Neural cell (in vitro differentiated cells): Measurements from ENCODE around the gene SAPCD1. TPM values are rescaled to one million over a fixed set of nuclear protein-coding genes. Genes with fewer than 3 reads are reported as not detected.
A peak's percentile ranks its signal among the peaks of the same experiment; 100 is the strongest.

ENCODE experiments used
- H2AFZ ChIP-seq: fragments of 200-600, 300-800 bp; sonication (generic), shearing (Covaris generic); 2 replicates; pipeline ENCODE4 v1.6.0; 2014; ENCODE audit warnings: low read depth, mild to moderate bottlenecking, antibody characterized with exemption, low read length, moderate library complexity
- H3F3A ChIP-seq: fragments of 200-600 bp; shearing (Covaris generic); 2 replicates; pipeline ENCODE4 v1.6.1; 2016; ENCODE audit warnings: mild to moderate bottlenecking, moderate library complexity, mixed read lengths, antibody characterized with exemption, low read length; ENCODE audit not compliant: insufficient read depth, poor library complexity, severe bottlenecking
- H3K27ac ChIP-seq: fragments of 200-600, 300-800 bp; sonication (generic), shearing (Covaris generic); 2 replicates; pipeline ENCODE4 v1.5.1; 2014; ENCODE audit warnings: mild to moderate bottlenecking, low read length, moderate library complexity
- H3K27me3 ChIP-seq: fragments of 300-800, 200-600 bp; sonication (generic), shearing (Covaris generic); 2 replicates; pipeline ENCODE4 v1.6.0; 2014; ENCODE audit warnings: mild to moderate bottlenecking, low read depth, low read length, moderate library complexity; ENCODE audit not compliant: insufficient read depth
- H3K36me3 ChIP-seq: fragments of 300-800, 200-600 bp; sonication (generic), shearing (Covaris generic); 2 replicates; pipeline ENCODE4 v1.5.1; 2014; ENCODE audit warnings: mild to moderate bottlenecking, antibody characterized with exemption, low read length, moderate library complexity; ENCODE audit not compliant: insufficient read depth
- H3K4me2 ChIP-seq: fragments of 300-800, 200-600 bp; sonication (generic), shearing (Covaris generic); 2 replicates; pipeline ENCODE4 v1.6.0; 2014; ENCODE audit warnings: mild to moderate bottlenecking, low read length
- H3K4me3 ChIP-seq: fragments of 300-800, 200-600 bp; sonication (generic), shearing (Covaris generic); 2 replicates; pipeline ENCODE4 v1.5.1; 2014; ENCODE audit warnings: mild to moderate bottlenecking, low read length, moderate library complexity
- H3K79me2 ChIP-seq: fragments of 200-600 bp; shearing (Covaris generic); replicated peaks from 2 replicates; pipeline ENCODE4 v1.6.0; 2014; ENCODE audit warnings: mild to moderate bottlenecking, low read length, moderate library complexity; ENCODE audit not compliant: insufficient read depth
- H3K9ac ChIP-seq: fragments of 300-800, 200-600 bp; sonication (generic), shearing (Covaris generic); 2 replicates; pipeline ENCODE4 v1.6.1; 2016; ENCODE audit warnings: mild to moderate bottlenecking, low read length, mixed read lengths
- H3K9me2 ChIP-seq: fragments of 200-600 bp; shearing (Covaris generic); 2 replicates; pipeline ENCODE4 v1.6.1; 2016; ENCODE audit warnings: mild to moderate bottlenecking, low read length, mixed read lengths; ENCODE audit not compliant: insufficient read depth
- H3K9me3 ChIP-seq: fragments of 200-600, 300-800 bp; sonication (generic), shearing (Covaris generic); 2 replicates; pipeline ENCODE4 v1.6.1; 2016; ENCODE audit warnings: mild to moderate bottlenecking, mixed run types, low read length, moderate library complexity, mixed read lengths
- H4K20me1 ChIP-seq: fragments of 200-600 bp; shearing (Covaris generic); 2 replicates; pipeline ENCODE4 v1.6.1; 2016; ENCODE audit warnings: mild to moderate bottlenecking, mixed run types; ENCODE audit not compliant: insufficient read depth
- EP300 ChIP-seq: fragments of 450-650 bp; conservative IDR thresholded peaks from 2 replicates; pipeline ENCODE4 v1.6.1; 2014; ENCODE audit warnings: antibody characterized with exemption, mild to moderate bottlenecking, moderate library complexity; ENCODE audit not compliant: poor library complexity, severe bottlenecking
- EZH2 ChIP-seq: fragments of 200-600, 300-800 bp; shearing (Covaris generic), sonication (generic); IDR thresholded peaks from 2 replicates; pipeline ENCODE4 v1.6.1; 2014; ENCODE audit warnings: antibody characterized with exemption, low read length, borderline replicate concordance, mild to moderate bottlenecking; ENCODE audit not compliant: insufficient read depth, poor library complexity, severe bottlenecking
- MXI1 ChIP-seq: fragments of 450-650 bp; conservative IDR thresholded peaks from 2 replicates; pipeline ENCODE4 v1.6.1; 2014; ENCODE audit warnings: antibody characterized with exemption, mild to moderate bottlenecking; ENCODE audit not compliant: poor library complexity, severe bottlenecking
- POLR2AphosphoS5 ChIP-seq: IDR thresholded peaks from 2 replicates; pipeline ENCODE4 v1.6.1; 2012
- RAD21 ChIP-seq: fragments of 450-650 bp; conservative IDR thresholded peaks from 2 replicates; pipeline ENCODE4 v1.6.1; 2014; ENCODE audit warnings: antibody characterized with exemption, mild to moderate bottlenecking, moderate library complexity
- SMC3 ChIP-seq: fragments of 450-650 bp; conservative IDR thresholded peaks from 2 replicates; pipeline ENCODE4 v1.6.1; 2014; ENCODE audit warnings: antibody characterized with exemption, mild to moderate bottlenecking, moderate library complexity; ENCODE audit not compliant: poor library complexity
- TAF1 ChIP-seq: IDR thresholded peaks from 2 replicates; pipeline ENCODE4 v1.6.1; 2012; ENCODE audit warnings: low read depth
- polyA plus RNA-seq: library from polyadenylated mRNA; depleted of rRNA; stranded (reverse); fragments of >200 nt; gene quantifications from 2 replicates; pipeline ENCODE4 v1.2.3, GENCODE V29; 2014
- TF ChIP-seq, protein P1 (sequence below): fragments of 450-650 bp; IDR thresholded peaks from 2 replicates; pipeline ENCODE4 v1.5.1; 2014; ENCODE audit warnings: antibody characterized with exemption, mild to moderate bottlenecking, moderate library complexity; ENCODE audit not compliant: poor library complexity, severe bottlenecking
- TF ChIP-seq, protein P2 (sequence below): IDR thresholded peaks from 2 replicates; pipeline ENCODE4 v1.6.1; 2012; ENCODE audit warnings: borderline replicate concordance

Gene SAPCD1
- polyA plus RNA-seq, 1 donor from 2014 or later: not detected

DNA sequence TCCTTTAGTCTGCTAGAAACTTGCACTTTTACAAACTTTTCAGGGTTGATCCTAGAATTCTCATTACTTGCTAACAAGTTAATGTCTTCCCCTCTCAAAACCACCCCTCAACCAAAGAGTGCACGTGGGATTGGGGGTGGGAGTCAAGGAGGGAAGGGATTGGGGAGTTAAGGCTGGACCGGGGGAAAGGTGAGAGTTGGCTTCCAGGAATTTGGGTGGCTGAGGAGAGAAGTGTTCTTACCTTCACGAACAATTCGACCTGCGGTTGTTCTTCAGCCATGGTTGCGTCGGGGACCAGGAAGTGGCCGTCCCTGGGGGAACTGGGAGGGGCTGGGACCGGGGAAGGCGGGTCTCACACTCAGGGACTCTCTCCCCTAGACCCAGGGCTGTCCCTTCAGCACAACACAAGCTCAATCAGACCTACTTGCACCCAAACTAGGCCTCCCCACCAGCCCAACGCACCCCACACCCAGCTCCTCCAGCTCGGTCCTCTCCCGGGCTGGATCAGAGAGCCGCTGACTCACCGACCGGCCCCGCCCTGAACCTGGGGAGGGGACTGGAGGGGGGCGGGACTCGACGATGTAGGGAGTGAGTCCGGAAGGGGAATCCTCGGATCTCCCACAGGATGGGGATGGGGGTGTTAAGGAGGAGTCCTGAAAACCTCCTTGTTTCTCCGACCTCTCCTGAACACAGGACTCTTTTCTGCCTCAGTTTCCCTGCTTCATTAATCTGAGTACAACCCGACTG is 26.3 kb upstream of the SAPCD1 start, which contains the start of gene CLIC1:
CLIC1 (minus strand) TSS at position 510 of the 747 bp plus-strand sequence; CDS start at position 280, 230 bp downstream.
- Histone ChIP-seq H2AFZ (peak within 1 kb of the TSS; percentile 65), H3K27me3 (no peaks in the 10 kb centered on the region), H3K79me2 (no peaks in the 10 kb centered on the region), H3K4me3 (peak within 1 kb of the TSS; percentile 52), H3K9me3 (no peaks in the 10 kb centered on the region), H3K4me2 (no peak within 1 kb of the TSS), H3K36me3 (no peaks in the 10 kb centered on the region), H3K9ac (peak within 1 kb of the TSS; percentile 49), H3K27ac (no peak within 1 kb of the TSS), H3F3A (no peaks in the 10 kb centered on the region), H3K9me2 (no peaks in the 10 kb centered on the region), H4K20me1 (no peaks in the 10 kb centered on the region)
- TF ChIP-seq, protein P1, sequence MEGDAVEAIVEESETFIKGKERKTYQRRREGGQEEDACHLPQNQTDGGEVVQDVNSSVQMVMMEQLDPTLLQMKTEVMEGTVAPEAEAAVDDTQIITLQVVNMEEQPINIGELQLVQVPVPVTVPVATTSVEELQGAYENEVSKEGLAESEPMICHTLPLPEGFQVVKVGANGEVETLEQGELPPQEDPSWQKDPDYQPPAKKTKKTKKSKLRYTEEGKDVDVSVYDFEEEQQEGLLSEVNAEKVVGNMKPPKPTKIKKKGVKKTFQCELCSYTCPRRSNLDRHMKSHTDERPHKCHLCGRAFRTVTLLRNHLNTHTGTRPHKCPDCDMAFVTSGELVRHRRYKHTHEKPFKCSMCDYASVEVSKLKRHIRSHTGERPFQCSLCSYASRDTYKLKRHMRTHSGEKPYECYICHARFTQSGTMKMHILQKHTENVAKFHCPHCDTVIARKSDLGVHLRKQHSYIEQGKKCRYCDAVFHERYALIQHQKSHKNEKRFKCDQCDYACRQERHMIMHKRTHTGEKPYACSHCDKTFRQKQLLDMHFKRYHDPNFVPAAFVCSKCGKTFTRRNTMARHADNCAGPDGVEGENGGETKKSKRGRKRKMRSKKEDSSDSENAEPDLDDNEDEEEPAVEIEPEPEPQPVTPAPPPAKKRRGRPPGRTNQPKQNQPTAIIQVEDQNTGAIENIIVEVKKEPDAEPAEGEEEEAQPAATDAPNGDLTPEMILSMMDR: no peak
- TF ChIP-seq EZH2: no peak
- TF ChIP-seq, protein P2, sequence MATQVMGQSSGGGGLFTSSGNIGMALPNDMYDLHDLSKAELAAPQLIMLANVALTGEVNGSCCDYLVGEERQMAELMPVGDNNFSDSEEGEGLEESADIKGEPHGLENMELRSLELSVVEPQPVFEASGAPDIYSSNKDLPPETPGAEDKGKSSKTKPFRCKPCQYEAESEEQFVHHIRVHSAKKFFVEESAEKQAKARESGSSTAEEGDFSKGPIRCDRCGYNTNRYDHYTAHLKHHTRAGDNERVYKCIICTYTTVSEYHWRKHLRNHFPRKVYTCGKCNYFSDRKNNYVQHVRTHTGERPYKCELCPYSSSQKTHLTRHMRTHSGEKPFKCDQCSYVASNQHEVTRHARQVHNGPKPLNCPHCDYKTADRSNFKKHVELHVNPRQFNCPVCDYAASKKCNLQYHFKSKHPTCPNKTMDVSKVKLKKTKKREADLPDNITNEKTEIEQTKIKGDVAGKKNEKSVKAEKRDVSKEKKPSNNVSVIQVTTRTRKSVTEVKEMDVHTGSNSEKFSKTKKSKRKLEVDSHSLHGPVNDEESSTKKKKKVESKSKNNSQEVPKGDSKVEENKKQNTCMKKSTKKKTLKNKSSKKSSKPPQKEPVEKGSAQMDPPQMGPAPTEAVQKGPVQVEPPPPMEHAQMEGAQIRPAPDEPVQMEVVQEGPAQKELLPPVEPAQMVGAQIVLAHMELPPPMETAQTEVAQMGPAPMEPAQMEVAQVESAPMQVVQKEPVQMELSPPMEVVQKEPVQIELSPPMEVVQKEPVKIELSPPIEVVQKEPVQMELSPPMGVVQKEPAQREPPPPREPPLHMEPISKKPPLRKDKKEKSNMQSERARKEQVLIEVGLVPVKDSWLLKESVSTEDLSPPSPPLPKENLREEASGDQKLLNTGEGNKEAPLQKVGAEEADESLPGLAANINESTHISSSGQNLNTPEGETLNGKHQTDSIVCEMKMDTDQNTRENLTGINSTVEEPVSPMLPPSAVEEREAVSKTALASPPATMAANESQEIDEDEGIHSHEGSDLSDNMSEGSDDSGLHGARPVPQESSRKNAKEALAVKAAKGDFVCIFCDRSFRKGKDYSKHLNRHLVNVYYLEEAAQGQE: no peak
- TF ChIP-seq TAF1: no peak

DNA sequence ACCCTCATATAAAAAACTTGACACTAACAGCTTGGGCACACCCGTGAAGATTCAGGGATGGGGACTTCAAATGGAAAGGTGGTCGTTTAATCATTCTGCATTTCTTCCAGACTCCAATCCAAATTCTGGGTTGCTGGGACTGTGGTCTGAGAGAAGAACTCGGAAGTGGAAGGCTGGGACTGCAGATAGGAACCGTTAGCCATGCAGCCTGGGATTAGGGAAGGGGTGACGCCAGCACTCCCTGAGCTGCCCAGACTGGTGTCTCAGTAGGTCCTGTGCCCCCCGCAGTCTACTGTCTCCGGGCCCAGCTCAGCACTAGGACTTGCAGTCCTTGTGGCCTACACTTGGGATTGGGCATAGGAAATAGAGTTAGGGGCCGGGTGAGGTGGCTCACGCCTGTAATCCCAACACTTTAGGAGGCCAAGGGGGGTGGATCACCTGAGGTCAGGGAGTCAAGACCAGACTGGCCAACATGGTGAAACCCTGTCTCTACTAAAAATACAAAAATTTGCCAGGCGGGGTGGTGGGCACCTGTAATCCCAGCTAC is 25.6 kb upstream of the SAPCD1 start:
- H3K9ac ChIP-seq: no peak overlapping the region
- no peaks in the 10 kb centered on the region for H3K27me3 ChIP-seq
- H3K9me3 ChIP-seq: no peaks in the 10 kb centered on the region
- no peak for TF ChIP-seq MXI1
- TF ChIP-seq, protein P1: no peak
- TF ChIP-seq POLR2AphosphoS5: no peak
- no peak for TF ChIP-seq RAD21
- no peak for TF ChIP-seq TAF1
- TF ChIP-seq, protein P2: no peak
- no peak for TF ChIP-seq EZH2
- no peak for TF ChIP-seq EP300
- no peak for TF ChIP-seq SMC3
- H3K4me2 ChIP-seq: no peak overlapping the region
- H3F3A ChIP-seq: no peaks in the 10 kb centered on the region
- H3K79me2 ChIP-seq: no peaks in the 10 kb centered on the region
- no peak overlapping the region for H2AFZ ChIP-seq
- no peak overlapping the region for H3K27ac ChIP-seq
- H3K36me3 ChIP-seq: no peaks in the 10 kb centered on the region
- H3K9me2 ChIP-seq: no peaks in the 10 kb centered on the region
- H3K4me3 ChIP-seq: no peak overlapping the region
- no peaks in the 10 kb centered on the region for H4K20me1 ChIP-seq
